GM23338 (cell line): ENCODE results near the gene LIPA.

Experiments
- CREB1 ChIP-seq: fragments of 250-450 bp; sonication (Bioruptor Pico); IDR thresholded peaks from 2 replicates; pipeline ENCODE4 v1.5.0; 2020; ENCODE audit warnings: low read depth, mild to moderate bottlenecking, moderate library complexity
- CTCF ChIP-seq, 2 experiments: fragments of 200-600 bp in 1 of 2; sonication (generic) in 1 of 2; conservative IDR thresholded peaks; 2 replicates each; pipeline versions ENCODE4 v1.5.1 to v1.6.1; 2016 to 2017; ENCODE audit warnings: antibody characterized with exemption in 2 of 2, low read depth in 2 of 2, mild to moderate bottlenecking in 2 of 2, moderate library complexity in 1 of 2
- EZH2 ChIP-seq: fragments of 200-600 bp; sonication (generic); IDR thresholded peaks from one replicate; pipeline ENCODE4 v1.8.0; 2017; ENCODE audit warnings: antibody characterized with exemption, mild to moderate bottlenecking, low read depth; ENCODE audit not compliant: unreplicated experiment
- EZH2phosphoT487 ChIP-seq: fragments of 200-600 bp; sonication (generic); IDR thresholded peaks from one replicate; pipeline ENCODE4 v1.8.1; 2018; ENCODE audit warnings: antibody characterized with exemption; ENCODE audit not compliant: unreplicated experiment
- JUNB ChIP-seq: IDR thresholded peaks from one replicate; pipeline ENCODE4 v1.6.1; 2016; ENCODE audit warnings: antibody characterized with exemption; ENCODE audit not compliant: unreplicated experiment
- NANOG ChIP-seq: IDR thresholded peaks from 2 replicates; pipeline ENCODE4 v1.6.1; 2016; ENCODE audit warnings: antibody characterized with exemption, borderline replicate concordance
- POLR2AphosphoS5 ChIP-seq: IDR thresholded peaks from 2 replicates; pipeline ENCODE4 v1.6.1; 2016; ENCODE audit warnings: antibody characterized with exemption, low read depth
- REST ChIP-seq: IDR thresholded peaks from one replicate; pipeline ENCODE4 v1.6.1; 2018; ENCODE audit warnings: antibody characterized with exemption; ENCODE audit not compliant: unreplicated experiment
- ZNF114 ChIP-seq: fragments of 250-450 bp; sonication (Bioruptor Pico); IDR thresholded peaks from 2 replicates; pipeline ENCODE4 v1.5.0; 2020; ENCODE audit warnings: mild to moderate bottlenecking, moderate library complexity
- ZNF331 ChIP-seq: fragments of 250-450 bp; sonication (Bioruptor Pico); IDR thresholded peaks from 2 replicates; pipeline ENCODE4 v1.5.0; 2020; ENCODE audit warnings: low read depth, mild to moderate bottlenecking, moderate library complexity
- ZNF462 ChIP-seq: fragments of 250-450 bp; sonication (Bioruptor Pico); IDR thresholded peaks from 2 replicates; pipeline ENCODE4 v1.5.0; 2020; ENCODE audit warnings: mild to moderate bottlenecking, moderate library complexity

GRCh38 chr10:89271532-89271931 lies 20.0 kb upstream of the LIPA start:
- TF ChIP-seq CTCF (conservative IDR thresholded peaks at IDR 0.05; ENCODE audit: low read depth in 2 of 2) (no peak), EZH2 (no peak), POLR2AphosphoS5 (no peak), REST (no peak), JUNB (no peak), ZNF331 (CRISPR knock-in tag) (no peak), EZH2phosphoT487 (no peak), ZNF114 (CRISPR knock-in tag) (no peak), ZNF462 (CRISPR knock-in tag) (no peak), NANOG (no peak), CREB1 (CRISPR knock-in tag) (no peak)
